ENCODE results near the gene CCL5. TPM values are rescaled to one million over a fixed set of nuclear protein-coding genes. Genes with fewer than 3 reads are reported as not detected.

CCL5 gene
- total RNA-seq (1 to 10 TPM in 3 of 4 donors, under 1 TPM in 1; 0.77 to 2.6 (median 1.6) TPM), polyA plus RNA-seq (under 1 TPM; 0.38 to 0.42 (median 0.39) TPM)
- long read RNA-seq, donor 1, partial matches to known transcripts = 0 of 1 reads
- long read RNA-seq, donor 1, other reads (novel, unspliced or antisense) = 0 of 1 reads
- long read RNA-seq, donor 2 = 0 reads

DNA sequence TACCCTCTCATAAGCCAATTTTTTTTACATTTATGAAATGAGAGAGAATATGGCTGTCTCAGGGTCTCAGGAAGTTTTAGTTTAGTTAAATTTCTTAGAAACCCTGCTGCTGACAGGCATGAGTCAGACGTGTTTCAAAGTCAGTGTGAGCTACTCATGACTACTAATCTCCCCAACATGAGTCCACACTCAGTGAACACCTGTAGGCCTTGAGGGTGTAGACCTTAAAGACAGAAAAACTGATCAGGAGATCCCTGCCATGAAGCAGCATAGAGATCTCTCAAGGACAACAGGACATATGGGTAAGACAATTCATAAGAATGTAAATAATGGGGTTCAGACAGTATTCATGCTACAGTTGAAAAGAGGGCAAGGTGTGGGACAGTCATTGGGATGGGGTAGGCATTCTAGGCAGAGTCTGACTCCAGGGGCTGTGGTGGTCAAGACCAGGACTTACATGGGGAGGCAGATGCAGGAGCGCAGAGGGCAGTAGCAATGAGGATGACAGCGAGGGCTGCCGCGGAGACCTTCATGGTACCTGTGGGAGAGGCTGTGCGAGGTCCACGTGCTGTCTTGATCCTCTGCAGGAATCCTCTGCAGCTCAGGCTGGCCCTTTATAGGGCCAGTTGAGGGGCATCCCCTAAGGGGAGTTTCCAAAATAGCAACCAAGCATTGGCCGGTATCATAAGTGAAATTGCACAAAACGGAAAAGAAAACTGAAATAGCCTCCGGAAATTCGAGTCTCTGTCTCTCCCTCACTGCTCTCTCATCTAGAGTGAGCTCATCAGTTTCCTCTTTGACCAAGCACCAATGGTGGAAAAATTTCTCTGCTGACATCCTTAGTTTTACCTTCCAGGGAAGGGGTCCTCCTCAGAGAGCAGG lies at the start of gene CCL5:
CCL5 (minus strand) TSS at position 588 of the 882 bp plus-strand sequence.
- no peaks in the 10 kb centered on the region for H3K27me3 ChIP-seq (ENCODE audit: insufficient read depth in 3 of 3, low read length in 2 of 3)
- WGBS, 3 donors = 54 to 55% (median 55%) methylated on average over 11 of the region's 11 CpGs
- no peak for DNase-seq
- H3K27ac ChIP-seq = no peak within 1 kb of the TSS
- no peaks in the 10 kb centered on the region for H3K36me3 ChIP-seq (ENCODE audit: insufficient read depth in 1 of 2, low read depth in 1 of 2)
- H3K4me3 ChIP-seq = no peak within 1 kb of the TSS
- no peak for ATAC-seq
- TF ChIP-seq, protein P1, sequence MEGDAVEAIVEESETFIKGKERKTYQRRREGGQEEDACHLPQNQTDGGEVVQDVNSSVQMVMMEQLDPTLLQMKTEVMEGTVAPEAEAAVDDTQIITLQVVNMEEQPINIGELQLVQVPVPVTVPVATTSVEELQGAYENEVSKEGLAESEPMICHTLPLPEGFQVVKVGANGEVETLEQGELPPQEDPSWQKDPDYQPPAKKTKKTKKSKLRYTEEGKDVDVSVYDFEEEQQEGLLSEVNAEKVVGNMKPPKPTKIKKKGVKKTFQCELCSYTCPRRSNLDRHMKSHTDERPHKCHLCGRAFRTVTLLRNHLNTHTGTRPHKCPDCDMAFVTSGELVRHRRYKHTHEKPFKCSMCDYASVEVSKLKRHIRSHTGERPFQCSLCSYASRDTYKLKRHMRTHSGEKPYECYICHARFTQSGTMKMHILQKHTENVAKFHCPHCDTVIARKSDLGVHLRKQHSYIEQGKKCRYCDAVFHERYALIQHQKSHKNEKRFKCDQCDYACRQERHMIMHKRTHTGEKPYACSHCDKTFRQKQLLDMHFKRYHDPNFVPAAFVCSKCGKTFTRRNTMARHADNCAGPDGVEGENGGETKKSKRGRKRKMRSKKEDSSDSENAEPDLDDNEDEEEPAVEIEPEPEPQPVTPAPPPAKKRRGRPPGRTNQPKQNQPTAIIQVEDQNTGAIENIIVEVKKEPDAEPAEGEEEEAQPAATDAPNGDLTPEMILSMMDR (IDR thresholded peaks at IDR 0.05) = no peak
- no peaks in the 10 kb centered on the region for H3K4me1 ChIP-seq
- intact Hi-C loops (cut with DNase I) = no loop called here
- no peaks in the 10 kb centered on the region for H3K9me3 ChIP-seq

DNA sequence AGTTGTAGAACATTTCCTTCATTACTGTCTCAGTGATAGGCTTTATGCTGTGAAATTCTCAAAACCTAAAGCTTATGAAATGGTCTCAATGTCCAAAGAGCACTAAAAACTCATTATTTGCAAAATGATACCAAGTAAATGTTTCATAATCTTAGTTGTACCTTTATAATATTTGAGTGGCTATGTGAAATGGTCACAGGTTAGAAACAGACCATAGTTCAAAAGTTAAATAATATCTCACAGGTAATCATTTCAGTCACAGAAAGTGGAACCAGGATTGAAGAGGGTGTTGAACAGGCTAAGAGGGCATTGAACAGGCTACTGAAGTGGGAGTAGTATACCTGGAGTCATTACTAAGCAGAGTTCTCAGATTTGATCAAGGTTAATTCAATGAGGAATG lies 47.6 kb upstream of the CCL5 start:
- no peak overlapping the region for H3K4me3 ChIP-seq
- no peaks in the 10 kb centered on the region for H3K36me3 ChIP-seq (ENCODE audit: insufficient read depth in 1 of 2, low read depth in 1 of 2)
- ATAC-seq = no peak
- peaks cover 4% of the 10 kb centered on the region for H3K4me1 ChIP-seq
- intact Hi-C loops (cut with DNase I) = no loop called here
- DNase-seq = no peak
- peaks cover 0 to 23% (median 4%) of the 10 kb centered on the region in 3 donors for H3K27me3 ChIP-seq (ENCODE audit: insufficient read depth in 3 of 3, low read length in 2 of 3)
- TF ChIP-seq, protein P1 (IDR thresholded peaks at IDR 0.05) = no peak
- H3K27ac ChIP-seq = no peak overlapping the region
- H3K9me3 ChIP-seq = no peaks in the 10 kb centered on the region

DNA sequence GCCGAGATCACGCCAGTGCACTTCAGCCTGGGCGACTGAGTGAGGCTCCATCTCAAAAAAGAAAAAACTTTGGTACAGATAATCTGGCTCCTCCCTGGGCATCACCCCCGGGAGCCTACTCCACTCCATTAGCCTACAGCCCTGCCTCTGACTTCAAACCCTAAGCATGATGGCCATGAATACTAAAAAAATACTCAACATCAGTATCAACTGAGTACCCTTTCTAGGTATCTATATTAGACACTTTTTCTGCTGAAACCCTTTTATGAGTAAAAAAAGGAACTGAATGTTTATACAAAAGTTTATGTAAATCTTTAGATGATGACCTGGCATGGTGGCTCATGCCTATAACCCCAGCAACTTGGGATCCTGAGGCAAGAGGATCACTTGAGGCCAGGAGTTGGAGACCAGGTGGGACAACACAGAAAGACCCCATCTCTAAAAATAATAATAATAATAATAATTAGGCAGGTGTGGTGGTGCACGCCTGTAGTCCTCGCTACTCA lies 43.5 kb upstream of the CCL5 start:
- WGBS, 3 donors = 94 to 99% (median 95%) methylated on average over 5 to 6 of the region's 6 CpGs
- H3K9me3 ChIP-seq = no peaks in the 10 kb centered on the region
- DNase-seq = no peak
- no peaks in the 10 kb centered on the region for H3K4me1 ChIP-seq
- no peaks in the 10 kb centered on the region for H3K36me3 ChIP-seq (ENCODE audit: insufficient read depth in 1 of 2, low read depth in 1 of 2)
- TF ChIP-seq, protein P1 (IDR thresholded peaks at IDR 0.05) = no peak
- peaks cover 0 to 4% (median 0%) of the 10 kb centered on the region in 3 donors for H3K27me3 ChIP-seq (ENCODE audit: insufficient read depth in 3 of 3, low read length in 2 of 3)
- ATAC-seq = no peak
- H3K4me3 ChIP-seq = no peak overlapping the region
- intact Hi-C loops (cut with DNase I) = no loop called here
- no peak overlapping the region for H3K27ac ChIP-seq

DNA sequence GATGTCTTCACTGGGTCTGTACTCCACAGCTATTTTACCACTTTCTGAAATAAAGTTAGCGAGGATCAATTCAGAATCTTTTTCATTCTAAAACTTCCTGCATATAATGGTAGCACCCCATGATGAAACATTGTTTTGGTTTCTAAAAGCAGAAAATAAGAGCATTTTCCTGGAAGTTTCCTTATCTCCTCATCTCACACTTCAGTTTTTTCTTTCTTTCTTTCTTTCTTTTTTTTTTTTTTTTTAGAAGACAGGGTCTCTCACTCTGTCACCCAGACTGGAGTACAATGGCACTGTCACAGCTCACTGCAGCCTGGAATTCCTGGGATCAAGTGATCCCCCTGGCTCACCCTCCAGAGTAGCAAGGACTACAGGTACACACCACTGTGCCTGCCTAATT lies 40.1 kb upstream of the CCL5 start:
- Histone ChIP-seq H3K27me3 (ENCODE audit: insufficient read depth in 3 of 3, low read length in 2 of 3) (no peaks in the 10 kb centered on the region), H3K4me3 (no peak overlapping the region), H3K4me1 (no peaks in the 10 kb centered on the region), H3K9me3 (no peaks in the 10 kb centered on the region), H3K27ac (no peak overlapping the region), H3K36me3 (ENCODE audit: insufficient read depth in 1 of 2, low read depth in 1 of 2) (no peaks in the 10 kb centered on the region)
- ATAC-seq (no peak), DNase-seq (no peak)
- TF ChIP-seq, protein P1 (IDR thresholded peaks at IDR 0.05) = no peak
- intact Hi-C loops (cut with DNase I) = no loop called here
- 95 to 98% (median 97%) methylated on average over 1 of the region's 1 CpG for WGBS, 3 donors
